Measurements from ENCODE around the gene CDH2. TPM values are rescaled to one million over a fixed set of nuclear protein-coding genes. Genes with fewer than 3 reads are reported as not detected.
"Not testable (repeated sequence)": the region's sequence is repeated elsewhere in the genome, so short reads cannot be mapped to it uniquely, and the experiment has no call there.

The CDH2 gene
- total RNA-seq, 1 donor from 2014 or later, result not detected

- ATAC-seq, result no peak
Measured at GRCh38 chr18:27983780-27984179, 193.2 kb downstream of the CDH2 start.

GRCh38 chr18:27976806-27977408 is 200.0 kb downstream of the CDH2 start:
- no peak for ATAC-seq

GRCh38 chr18:27970321-27970720 is 206.6 kb downstream of the CDH2 start:
- ATAC-seq, result no peak

- no peak for ATAC-seq
Measured at GRCh38 chr18:27969206-27969605, 207.7 kb downstream of the CDH2 start.

DNA sequence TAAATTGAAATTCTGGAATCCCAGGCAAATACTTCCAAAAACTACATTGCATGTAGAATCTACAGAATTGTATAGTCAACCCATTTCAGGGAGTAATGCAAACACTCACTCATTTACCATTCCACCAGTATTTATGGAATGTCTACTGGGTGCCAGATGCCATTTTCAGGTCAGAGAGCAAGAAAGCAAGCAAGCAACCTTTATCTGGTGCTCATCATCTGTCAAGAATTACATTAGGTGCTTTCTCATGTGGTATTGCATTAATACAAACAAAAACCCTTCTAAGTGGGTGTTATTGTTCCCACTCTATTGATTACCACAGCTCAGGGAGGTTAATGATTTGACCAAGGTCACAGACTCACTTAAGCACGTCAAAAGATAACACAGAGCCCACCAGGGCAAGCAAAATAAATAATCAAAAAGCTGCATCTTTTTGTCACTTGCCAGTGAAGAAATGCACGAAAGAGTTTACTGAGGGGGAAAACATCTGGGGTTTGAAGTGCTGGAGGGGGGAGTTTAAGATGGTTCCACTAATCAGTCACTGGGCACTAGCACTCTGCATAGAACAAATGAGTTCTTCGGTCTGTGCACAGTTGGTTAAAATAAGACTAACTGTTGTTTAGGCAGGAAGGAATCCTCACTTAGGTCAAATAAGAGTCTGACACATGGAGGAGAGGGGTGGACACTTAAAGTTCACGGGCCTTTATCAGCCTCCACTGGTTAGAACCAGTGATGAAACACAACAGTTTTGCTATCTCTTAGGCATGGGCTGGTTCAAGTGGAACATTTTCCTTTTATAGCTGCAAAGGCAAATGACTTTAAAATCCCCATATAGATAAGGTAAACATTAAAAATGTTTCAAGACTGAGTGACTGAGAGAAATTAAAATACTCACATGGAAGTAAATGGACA is 208.8 kb downstream of the CDH2 start:
- no peak for ATAC-seq

DNA sequence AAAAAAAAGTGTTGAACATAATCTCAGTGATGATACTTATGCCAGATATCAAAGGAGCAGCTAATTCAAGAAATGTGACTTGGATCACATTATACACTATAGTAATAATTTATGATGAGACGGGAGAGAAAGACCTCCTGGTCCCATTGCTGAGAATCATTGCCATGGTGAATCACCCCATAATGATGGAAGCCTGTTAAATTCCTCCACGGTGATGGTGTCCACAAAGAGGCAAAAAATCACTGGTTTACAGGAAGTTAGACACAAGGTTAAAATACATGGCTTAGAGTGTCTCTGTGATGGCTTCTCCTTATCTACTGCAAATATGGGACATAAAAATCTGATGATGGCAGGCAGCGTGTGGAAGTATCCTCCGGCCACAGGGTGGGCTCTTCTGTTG is 210.0 kb downstream of the CDH2 start:
- no peak for ATAC-seq

DNA sequence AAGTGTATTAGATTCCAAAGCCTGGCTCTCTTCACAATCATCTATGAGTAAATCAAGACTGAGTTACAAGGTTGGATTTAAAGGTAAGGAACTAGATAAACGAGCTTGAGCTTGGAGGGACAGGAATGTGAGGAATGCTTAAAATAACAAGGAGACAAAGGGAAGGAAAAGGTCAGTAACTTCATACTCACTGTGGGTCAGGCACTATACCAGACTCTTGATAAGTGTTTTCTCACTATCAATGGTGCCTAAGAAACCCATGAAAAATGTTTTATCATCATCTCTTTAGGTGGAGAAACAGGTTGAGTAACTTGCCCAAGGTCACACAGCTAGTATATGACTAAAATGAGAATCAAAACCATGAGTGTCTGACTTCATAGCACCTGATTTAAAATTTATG is 212.1 kb downstream of the CDH2 start:
- ATAC-seq, result no peak

DNA sequence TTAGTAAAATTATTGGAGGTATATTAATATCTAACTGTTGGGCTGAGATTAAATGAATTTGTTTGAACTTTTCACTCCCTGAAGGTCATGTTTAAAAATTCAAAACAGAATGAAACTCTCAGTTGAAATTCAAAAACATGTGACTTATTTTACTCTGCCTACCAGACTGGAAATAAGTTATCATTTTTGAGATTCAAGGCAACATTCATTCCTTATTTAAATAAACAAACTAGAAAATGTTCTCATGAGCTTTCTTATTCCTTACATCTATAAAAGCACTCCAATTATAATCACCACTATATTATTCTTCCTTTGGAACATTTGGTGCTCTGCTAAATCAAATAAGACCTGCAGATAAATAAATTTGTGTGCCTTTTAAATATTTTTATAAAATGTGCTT is 217.8 kb downstream of the CDH2 start:
- ATAC-seq, result no peak

GRCh38 chr18:27956001-27956640 is 220.8 kb downstream of the CDH2 start:
- ATAC-seq, result no peak

- ATAC-seq, result no peak
Measured at GRCh38 chr18:27954226-27954625, 222.7 kb downstream of the CDH2 start.

DNA sequence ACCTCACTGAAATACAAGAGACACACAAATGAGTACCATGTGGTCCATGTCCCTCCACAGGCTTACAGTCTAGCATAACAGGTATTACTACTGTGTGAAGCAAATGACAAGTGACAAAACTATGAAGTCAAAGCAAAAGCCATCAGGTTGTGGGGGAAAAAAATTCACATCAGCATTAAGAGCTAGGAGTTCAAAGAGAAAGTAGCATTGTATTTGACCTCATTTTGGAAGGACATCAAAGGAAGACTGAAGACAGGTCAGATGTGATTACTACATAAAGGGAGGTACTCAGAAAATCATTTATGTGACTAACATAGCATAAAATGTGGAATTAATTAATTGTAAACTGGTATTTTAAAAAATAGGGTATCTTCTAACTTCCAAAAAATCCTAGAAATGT is 224.2 kb downstream of the CDH2 start:
- no peak for ATAC-seq

- no peak for ATAC-seq
Measured at GRCh38 chr18:27950648-27951228, 226.2 kb downstream of the CDH2 start.

- ATAC-seq, result no peak
Measured at GRCh38 chr18:27948986-27949385, 227.9 kb downstream of the CDH2 start.

DNA sequence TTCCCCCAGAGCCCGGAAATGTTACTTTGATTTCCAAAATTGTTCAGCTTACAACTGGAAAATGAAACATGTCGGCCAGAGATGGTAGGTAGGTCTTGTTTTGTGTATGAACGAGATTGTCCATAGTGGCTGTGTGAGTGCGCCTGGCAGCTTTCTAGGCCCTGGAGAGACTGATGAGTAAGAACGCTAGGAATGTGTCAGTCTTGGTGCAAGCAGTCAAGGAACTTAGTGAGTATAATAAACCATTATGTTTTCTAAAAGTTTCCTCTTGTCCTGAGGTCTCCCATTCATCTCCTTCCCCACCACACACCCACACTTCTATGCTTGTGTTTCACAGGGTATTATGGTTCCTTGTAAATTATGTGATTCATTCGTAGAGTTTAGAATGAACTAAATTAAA is 234.2 kb downstream of the CDH2 start:
- no peak for ATAC-seq

DNA sequence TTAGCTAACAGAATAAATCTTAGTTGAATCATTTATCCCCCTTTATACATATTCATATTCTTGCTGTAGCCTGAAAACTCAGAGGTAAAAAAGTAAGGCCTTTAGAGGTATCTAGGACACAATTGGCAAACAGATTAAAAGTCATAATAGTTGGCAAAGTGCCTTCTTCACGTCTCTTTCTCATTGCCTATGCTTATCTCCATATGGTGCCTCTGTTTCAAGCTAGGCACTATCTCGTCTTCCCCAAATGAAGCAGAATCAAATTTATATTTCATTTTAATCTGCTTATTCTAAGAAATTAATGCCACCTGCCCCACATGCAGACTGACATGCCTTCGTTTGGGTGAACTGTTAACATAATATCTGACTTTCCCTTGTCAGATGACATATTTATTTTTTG is 245.4 kb downstream of the CDH2 start:
- ATAC-seq, result no peak

DNA sequence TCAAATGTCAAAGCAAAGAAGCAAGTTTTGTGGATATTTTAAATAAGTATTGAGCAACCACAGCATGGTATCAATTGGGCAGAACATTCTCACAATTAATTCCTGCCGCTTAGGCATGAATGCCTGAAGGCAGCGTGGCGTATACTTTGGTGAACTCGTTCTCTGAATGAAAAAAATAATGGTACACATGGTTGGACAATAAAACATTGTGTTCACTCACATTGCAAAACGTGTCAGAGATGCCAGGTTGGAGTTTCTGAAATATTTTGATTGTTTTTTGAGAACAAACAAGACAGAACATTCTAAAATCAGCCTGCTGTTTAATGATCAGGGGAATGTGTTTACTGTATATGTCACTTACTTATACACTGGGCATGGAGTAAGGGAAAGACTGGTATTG is 254.2 kb downstream of the CDH2 start:
- ATAC-seq, result no peak

- peak; percentile 83 for ATAC-seq
Measured at GRCh38 chr18:27921904-27922751, 254.8 kb downstream of the CDH2 start.

- peak; percentile 29 for ATAC-seq
Measured at GRCh38 chr18:27921392-27921791, 255.5 kb downstream of the CDH2 start.

DNA sequence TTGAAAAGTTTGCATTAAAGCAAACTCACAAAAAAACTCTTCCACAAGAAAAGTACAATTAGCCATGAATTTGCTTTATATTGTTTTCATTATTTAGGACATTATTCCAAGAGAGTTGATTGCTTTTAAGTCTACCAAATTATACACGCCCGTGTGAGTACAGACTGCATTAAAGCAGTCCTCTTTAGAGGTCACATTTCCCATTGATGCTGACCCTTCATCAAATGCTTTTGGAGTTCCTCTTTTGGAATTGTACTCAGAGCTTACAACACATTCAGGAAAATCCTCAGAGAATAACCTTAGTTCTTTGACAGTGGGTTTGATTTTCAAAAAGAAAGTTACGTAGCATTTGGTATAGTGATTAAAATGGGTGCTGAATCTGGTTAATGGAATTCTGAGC is 256.1 kb downstream of the CDH2 start:
- no peak for ATAC-seq

DNA sequence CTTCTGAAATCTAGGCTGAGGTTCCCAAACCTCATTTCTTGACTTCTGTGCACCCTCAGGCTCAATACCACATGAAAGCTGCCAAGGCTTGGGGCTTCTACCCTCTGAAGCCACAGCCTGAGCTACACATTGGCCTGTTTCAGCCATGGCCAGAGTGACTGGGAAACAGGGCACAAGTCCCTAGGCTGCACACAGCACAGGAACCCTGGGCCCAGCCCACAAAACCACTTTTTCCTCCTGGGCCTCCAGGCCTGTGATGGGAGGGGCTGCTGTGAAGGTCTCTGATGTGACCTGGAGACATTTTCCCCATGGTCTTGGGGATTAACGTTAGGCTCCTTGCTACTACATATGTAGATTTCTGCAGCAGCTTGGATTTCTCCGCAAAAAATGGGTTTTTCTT is 270.7 kb downstream of the CDH2 start:
- ATAC-seq, result not testable (repeated sequence)

GRCh38 chr18:27903906-27904305 is 273.0 kb downstream of the CDH2 start:
- no peak for ATAC-seq
